HepG2 (cell line): Measurements from ENCODE around the gene EIF2B1. TPM values are rescaled to one million over a fixed set of nuclear protein-coding genes. Genes with fewer than 3 reads are reported as not detected.
"Not testable (repeated sequence)": the region's sequence is repeated elsewhere in the genome, so short reads cannot be mapped to it uniquely, and the experiment has no call there.

Source experiments
- ATAC-seq: fragments of 200-7000 bp; cut with Tn5 transposase; 3 replicates; pipeline ENCODE4 v1.9.1; 2020; ENCODE audit warnings: mild to moderate bottlenecking, moderate library complexity
- BruUV-seq: library from RNA; stranded (reverse); fragments of 400-500 nt; replicated peaks from 2 replicates; lab custom pipeline; 2021; lab: Mats Ljungman, UMichigan
- CTCF ChIA-PET: fragments of 300-600 bp; formaldehyde crosslinking; extraction: SDS; loops from one replicate; lab custom pipeline; 2021; ENCODE audit warnings: low total read pairs, inconsistent platforms, low intra/inter-chr PET ratio; lab: Yijun Ruan, JAX
- POLR2A ChIA-PET: fragments of 350-600 bp; sonication (Branson Sonifier 250); formaldehyde crosslinking; loops from one replicate; lab custom pipeline; 2020; ENCODE audit warnings: antibody characterized with exemption, inconsistent platforms; lab: Yijun Ruan, JAX
- DNase-seq: peaks from one replicate; pipeline ENCODE4 v3.0.0-alpha.2; 2015; ENCODE audit warnings: low spot score
- FAIRE-seq: peaks from 3 replicates; lab custom pipeline; 2011; peaks lifted over from hg19 to GRCh38; lab: Jason Lieb, UNC
- H2AFZ ChIP-seq: one replicate; pipeline ENCODE4 v1.6.1; 2011; ENCODE audit warnings: low read length, inconsistent platforms
- H3K27ac ChIP-seq: fragments of 300-600 bp; 3 replicates; pipeline ENCODE4 v1.8.0; 2011; ENCODE audit warnings: mixed run types, mild to moderate bottlenecking, mixed read lengths, low read length, inconsistent platforms; ENCODE audit not compliant: insufficient read depth; ENCODE audit errors: extremely low read length
- H3K27me3 ChIP-seq, 2 experiments: fragments of 200-600 bp in 1 of 2; 2 replicates in 1 of 2; 3 replicates in 1 of 2; pipeline versions ENCODE4 v1.6.0 to v1.8.0; 2011; ENCODE audit warnings: low read length in 2 of 2, mild to moderate bottlenecking in 2 of 2, moderate library complexity in 2 of 2, inconsistent platforms in 1 of 2; ENCODE audit not compliant: insufficient read depth in 2 of 2, control insufficient read depth in 1 of 2
- H3K36me3 ChIP-seq, 2 experiments: fragments of 200-600 bp in 1 of 2; replicated peaks in 1 of 2; 2 replicates in 1 of 2; 3 replicates in 1 of 2; pipeline versions ENCODE4 v1.5.1 to v1.8.0; 2011; ENCODE audit warnings: low read length in 2 of 2, inconsistent platforms in 1 of 2; ENCODE audit not compliant: insufficient read depth in 2 of 2, control insufficient read depth in 1 of 2
- H3K4me1 ChIP-seq: 2 replicates; pipeline ENCODE4 v1.5.1; 2012; ENCODE audit warnings: low read length, inconsistent platforms; ENCODE audit not compliant: insufficient read depth
- H3K4me2 ChIP-seq: 2 replicates; pipeline ENCODE4 v1.6.0; 2011; ENCODE audit warnings: low read depth, low read length, inconsistent platforms
- H3K4me3 ChIP-seq, 3 experiments: fragments of 200-600 bp in 1 of 3; sonication (generic), shearing (Covaris generic) in 1 of 3; replicated peaks in 1 of 3; 2 replicates each; pipeline ENCODE4 v1.5.1; 2011 to 2016; ENCODE audit warnings: low read length in 3 of 3, inconsistent platforms in 2 of 3, low read depth in 2 of 3, mild to moderate bottlenecking in 2 of 3, control low read depth in 1 of 3, mixed read lengths in 1 of 3; ENCODE audit not compliant: insufficient read depth in 1 of 3
- H3K79me2 ChIP-seq: one replicate; pipeline ENCODE4 v1.6.1; 2011; ENCODE audit warnings: low read length, inconsistent platforms; ENCODE audit not compliant: insufficient read depth
- H3K9ac ChIP-seq: 2 replicates; pipeline ENCODE4 v1.6.0; 2011; ENCODE audit warnings: mild to moderate bottlenecking, low read depth, low read length, inconsistent platforms; ENCODE audit not compliant: insufficient read depth
- H3K9me3 ChIP-seq: 2 replicates; pipeline ENCODE4 v1.5.1; 2012; ENCODE audit warnings: mild to moderate bottlenecking, low read length
- H4K20me1 ChIP-seq: 2 replicates; pipeline ENCODE4 v1.6.0; 2011; ENCODE audit warnings: inconsistent platforms, mild to moderate bottlenecking, low read length, moderate library complexity; ENCODE audit not compliant: insufficient read depth
- GMEB2 ChIP-seq: IDR thresholded peaks from 2 replicates; pipeline ENCODE4 v1.6.1; 2016; ENCODE audit warnings: missing biosample characterization, missing genetic modification reagents, low read depth
- IRF9 ChIP-seq: sonication (generic); formaldehyde crosslinking; IDR thresholded peaks from 2 replicates; pipeline ENCODE4 v1.8.0; 2022; ENCODE audit warnings: missing genetic modification reagents, mild to moderate bottlenecking, borderline replicate concordance
- PRDM15 ChIP-seq: sonication (generic); formaldehyde crosslinking; IDR thresholded peaks from 2 replicates; pipeline ENCODE4 v1.4.0; 2020; ENCODE audit warnings: missing genetic modification reagents
- REPIN1 ChIP-seq: sonication (generic); formaldehyde crosslinking; IDR thresholded peaks from 2 replicates; pipeline ENCODE4 v1.8.0; 2022; ENCODE audit warnings: missing genetic modification reagents, low read depth, mild to moderate bottlenecking, borderline replicate concordance
- RFXAP ChIP-seq: sonication (generic); formaldehyde crosslinking; IDR thresholded peaks from 2 replicates; pipeline ENCODE4 v1.4.0; 2020; ENCODE audit warnings: missing genetic modification reagents, borderline replicate concordance
- SMARCC2 ChIP-seq: fragments of 450-650 bp; IDR thresholded peaks from 2 replicates; pipeline ENCODE4 v1.6.1; 2017; ENCODE audit warnings: antibody characterized with exemption, mild to moderate bottlenecking
- STAT5B ChIP-seq: sonication (generic); formaldehyde crosslinking; IDR thresholded peaks from 2 replicates; pipeline ENCODE4 v1.4.0; 2020; ENCODE audit warnings: missing genetic modification reagents
- THAP11 ChIP-seq: IDR thresholded peaks from 2 replicates; pipeline ENCODE4 v1.6.1; 2016; ENCODE audit warnings: missing biosample characterization, missing genetic modification reagents
- ZFP36L1 ChIP-seq: sonication (generic); formaldehyde crosslinking; IDR thresholded peaks from 2 replicates; pipeline ENCODE4 v1.8.0; 2022; ENCODE audit warnings: mild to moderate bottlenecking, missing genetic modification reagents, moderate library complexity
- ZFY ChIP-seq: sonication (generic); formaldehyde crosslinking; IDR thresholded peaks from 2 replicates; pipeline ENCODE4 v1.4.0; 2020; ENCODE audit warnings: missing genetic modification reagents
- ZNF616 ChIP-seq: sonication (generic); formaldehyde crosslinking; IDR thresholded peaks from 2 replicates; pipeline ENCODE4 v1.5.0; 2020; ENCODE audit warnings: low read depth, mild to moderate bottlenecking, missing genetic modification reagents
- ZNF709 ChIP-seq: sonication (generic); formaldehyde crosslinking; IDR thresholded peaks from 2 replicates; pipeline ENCODE4 v1.5.0; 2020; ENCODE audit warnings: mild to moderate bottlenecking, missing genetic modification reagents
- WGBS: methylation state at CpG from one replicate; pipeline ENCODE4 v1.1.6; 2017; ENCODE audit warnings: low lambda C conversion rate; 5-methylcytosine and 5-hydroxymethylcytosine counted together
- in situ Hi-C: cut with HindIII; loops from 2 replicates; pipeline ENCODE4 v1.10.0; 2017; ENCODE audit warnings: low pct_unique_long_range_greater_than_20kb; ENCODE audit not compliant: extremely low pct_ligation_motif_present
- intact Hi-C: fragments of 100-400 bp; cut with micrococcal nuclease; formaldehyde crosslinking; loops from one replicate; pipeline ENCODE4 v1.10.0; 2022; ENCODE audit not compliant: unreplicated experiment
- polyA plus RNA-seq, 8 experiments: library from polyadenylated mRNA; depleted of rRNA in 3 of 8; stranded (reverse) in 7 of 8; unstranded in 1 of 8; fragments of >200 nt; fragmentation: Illumina TruSeq in 4 of 8; extraction: Trizol in 4 of 8; gene quantifications; 2 replicates each; pipeline versions ENCODE4 v1.2.1 to v1.2.3, GENCODE V29; 2011 to 2016; ENCODE audit warnings: low read depth in 4 of 8, missing spikeins in 1 of 8, mixed read lengths in 1 of 8; ENCODE audit not compliant: insufficient read depth in 1 of 8
- total RNA-seq, 5 experiments: library from RNA; depleted of rRNA; stranded (reverse); fragments of >200 nt; fragmentation: Illumina TruSeq; extraction: Trizol; gene quantifications; 2 replicates each; pipeline ENCODE4 v1.2.3, GENCODE V29; 2016; ENCODE audit warnings: low read depth in 1 of 5

Gene EIF2B1
- total and polyA plus RNA-seq, 2 of the 13 experiments (the other 11 are each of a cell fraction or from before 2014, with no cell fraction given) = 18.7 to 37.4 TPM

- no peak for TF ChIP-seq ZNF616
- no peak for TF ChIP-seq ZFP36L1 (CRISPR knock-in tag)
- no peak for TF ChIP-seq IRF9 (CRISPR knock-in tag)
- TF ChIP-seq REPIN1 = no peak
- TF ChIP-seq STAT5B (CRISPR knock-in tag) = no peak
- TF ChIP-seq RFXAP (CRISPR knock-in tag) = no peak
- TF ChIP-seq PRDM15 (CRISPR knock-in tag) = no peak
- TF ChIP-seq THAP11 = no peak
- no peak for TF ChIP-seq GMEB2 (CRISPR knock-in tag)
- TF ChIP-seq ZNF709 = no peak
- TF ChIP-seq SMARCC2 = no peak
- no peak for TF ChIP-seq ZFY
Observed at GRCh38 chr12:123607756-123608155, 25.7 kb downstream of the EIF2B1 start (continued).

- H3K9me3 ChIP-seq, CTCF ChIA-PET, H3K4me3 ChIP-seq, intact Hi-C loops, BruUV-seq, H3K27me3 ChIP-seq, H2AFZ ChIP-seq, FAIRE-seq, H4K20me1 ChIP-seq, POLR2A ChIA-PET, ATAC-seq, DNase-seq, H3K9ac ChIP-seq, in situ Hi-C loops, H3K27ac ChIP-seq: not testable (repeated sequence)
- WGBS = 94% methylated on average over 11 of the region's 11 CpGs
- peaks cover 17 to 42% of the 10 kb centered on the region in 2 experiments for H3K36me3 ChIP-seq
- H3K4me1 ChIP-seq = peaks cover 32% of the 10 kb centered on the region
- H3K79me2 ChIP-seq = peaks cover 43% of the 10 kb centered on the region
- H3K4me2 ChIP-seq = peak overlapping the region; percentile 99; the same call in 1 of the 2 replicates
Observed at GRCh38 chr12:123603495-123603894, 30.0 kb downstream of the EIF2B1 start.
